Activated CD8-positive, alpha-beta memory T cell treated with anti-CD3 and anti-CD28 coated beads for 1 hour (primary cell): Measurements from ENCODE around the gene AEBP1.

Source experiments
- DNase-seq, 2 donors: peaks; one replicate each; pipeline ENCODE4 v3.0.0-alpha.2; 2020; ENCODE audit warnings: low read depth in 1 of 2; ENCODE audit errors: extremely low read depth in 1 of 2

The AEBP1 gene

GRCh38 chr7:44153948-44154335, 49.8 kb downstream of the AEBP1 start:
- no peak for DNase-seq

GRCh38 chr7:44154703-44155102, 50.6 kb downstream of the AEBP1 start:
- DNase-seq: no peak

GRCh38 chr7:44155191-44156185, 51.3 kb downstream of the AEBP1 start:
- no peak for DNase-seq

GRCh38 chr7:44156453-44157010, 52.4 kb downstream of the AEBP1 start:
- no peak for DNase-seq

DNA sequence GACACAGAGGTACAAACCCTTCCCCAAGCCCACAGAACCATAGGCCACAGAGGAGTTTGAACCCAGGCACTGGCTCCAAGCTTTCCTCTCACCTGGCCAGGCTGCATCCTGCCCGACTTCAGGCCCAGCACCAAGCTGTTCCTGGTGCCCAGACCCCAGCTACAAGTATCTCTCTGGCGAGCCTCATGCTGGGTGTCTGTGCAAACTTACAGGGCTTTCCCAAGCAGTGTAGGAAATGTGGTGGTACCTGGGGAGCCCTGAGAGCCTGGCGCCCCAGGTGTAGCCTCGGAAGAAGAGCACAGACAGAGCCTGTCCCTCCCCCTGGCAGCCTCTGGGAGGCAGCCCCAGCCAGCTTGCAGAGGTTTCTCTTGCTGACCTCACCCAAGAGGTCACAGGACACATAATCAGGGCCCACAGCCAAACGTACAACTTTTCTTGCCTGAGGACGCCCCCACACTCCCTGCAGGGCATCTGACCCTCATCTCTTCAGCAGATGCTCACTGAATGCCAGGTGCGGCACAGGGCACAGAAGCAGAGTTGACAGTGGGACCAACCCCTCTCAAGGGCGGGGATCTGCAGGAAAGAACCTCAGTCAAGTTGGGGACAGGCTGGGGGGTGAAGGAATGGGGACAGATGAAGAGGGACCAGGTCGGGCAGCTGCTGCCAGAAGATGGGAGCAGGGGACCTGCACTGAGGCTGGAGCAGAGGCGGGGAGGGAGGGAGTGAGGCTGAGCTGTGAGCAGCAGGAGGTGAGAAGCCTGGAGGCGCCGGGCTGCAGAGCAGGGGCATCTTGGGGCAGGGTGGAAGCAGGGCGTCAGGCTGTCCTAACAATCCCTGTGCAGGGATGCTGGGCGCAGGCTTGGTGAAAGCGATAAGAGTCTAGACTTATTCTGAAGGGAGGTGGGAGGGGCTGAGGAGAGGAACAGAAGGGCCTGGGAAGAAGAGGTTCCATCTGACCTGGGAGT, 53.3 kb downstream of the AEBP1 start:
- DNase-seq: no peak

DNA sequence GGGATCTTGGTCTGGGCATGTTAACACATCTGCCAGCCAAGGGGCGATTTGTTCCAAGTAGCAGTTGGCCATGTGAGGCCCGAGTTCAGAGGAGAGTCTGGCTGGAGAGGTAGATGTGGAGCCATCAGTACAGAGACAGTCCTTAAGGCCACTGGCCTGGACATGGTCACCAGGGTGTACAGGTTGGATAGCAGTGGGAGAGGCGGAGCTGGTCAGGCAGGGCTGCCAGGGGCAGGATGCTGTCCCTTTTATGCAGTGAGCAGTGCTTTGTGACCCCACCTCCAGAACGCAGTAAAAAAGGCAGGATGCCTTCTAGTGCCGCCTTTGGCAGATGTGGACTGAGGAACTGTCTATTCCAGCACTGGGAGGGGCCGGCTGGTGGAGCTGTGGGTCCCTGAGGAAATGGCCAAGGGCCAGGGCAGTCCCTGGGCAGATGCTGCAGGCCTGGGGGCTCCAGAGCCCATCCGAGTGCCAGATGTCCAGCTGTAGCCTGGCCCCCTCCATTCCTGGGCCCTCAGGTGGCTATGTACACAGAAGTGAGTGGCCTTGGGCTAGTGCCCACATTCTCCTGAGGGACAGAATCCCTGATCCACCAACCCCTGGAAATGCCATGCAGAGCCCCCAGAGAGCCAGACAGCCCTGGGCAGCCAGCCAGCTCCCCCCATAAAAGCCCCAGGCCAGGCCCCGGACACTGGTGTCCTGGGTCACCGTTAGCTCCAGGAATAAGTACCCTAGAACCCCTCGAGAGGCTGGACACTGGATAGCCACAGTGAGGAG, 54.1 kb downstream of the AEBP1 start:
- DNase-seq: no peak

DNA sequence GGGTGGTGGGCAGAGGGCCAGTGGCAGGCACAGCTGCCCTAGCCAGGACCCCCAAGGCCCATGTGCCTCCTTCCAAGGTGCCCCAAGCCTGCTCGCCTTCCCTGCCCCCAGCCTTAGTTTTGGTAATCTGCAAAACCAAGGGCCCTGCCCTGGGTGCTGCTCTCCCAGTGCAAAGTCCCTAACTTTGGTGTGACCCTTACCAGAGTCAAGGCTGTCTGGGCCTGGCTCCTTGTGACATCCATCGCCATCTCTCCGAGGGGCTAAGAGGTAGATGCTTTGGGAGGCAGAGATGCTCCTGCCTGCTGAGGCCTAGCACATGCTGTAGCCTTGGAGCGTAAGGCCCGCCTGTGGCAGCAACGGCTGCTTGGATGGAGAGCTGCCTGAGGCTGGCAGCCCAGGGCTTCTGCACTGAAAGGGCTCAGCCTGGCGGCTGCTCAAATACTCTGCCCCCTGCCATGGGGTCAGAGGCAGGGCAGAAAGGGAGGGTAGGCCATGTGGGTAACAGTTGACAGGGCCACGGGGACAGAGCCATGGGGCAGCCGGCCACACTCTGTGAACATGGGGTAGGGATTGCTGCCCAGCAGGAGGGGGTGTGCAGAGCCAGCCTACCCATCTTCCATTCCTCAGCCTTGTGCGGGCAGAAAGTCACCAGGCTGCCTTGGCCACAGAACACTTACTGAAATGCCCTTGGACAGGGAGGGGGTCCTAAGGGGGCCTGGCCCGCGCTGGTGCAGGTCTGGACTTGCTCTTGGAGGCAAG, 54.9 kb downstream of the AEBP1 start:
- no peak for DNase-seq

- no peak for DNase-seq
Measured at GRCh38 chr7:44159824-44160630, 55.9 kb downstream of the AEBP1 start.

- DNase-seq: no peak
Measured at GRCh38 chr7:44161371-44161770, 57.2 kb downstream of the AEBP1 start.

- DNase-seq: no peak
Measured at GRCh38 chr7:44162179-44162578, 58.0 kb downstream of the AEBP1 start.

GRCh38 chr7:44162785-44163395, 58.7 kb downstream of the AEBP1 start:
- no peak for DNase-seq

DNA sequence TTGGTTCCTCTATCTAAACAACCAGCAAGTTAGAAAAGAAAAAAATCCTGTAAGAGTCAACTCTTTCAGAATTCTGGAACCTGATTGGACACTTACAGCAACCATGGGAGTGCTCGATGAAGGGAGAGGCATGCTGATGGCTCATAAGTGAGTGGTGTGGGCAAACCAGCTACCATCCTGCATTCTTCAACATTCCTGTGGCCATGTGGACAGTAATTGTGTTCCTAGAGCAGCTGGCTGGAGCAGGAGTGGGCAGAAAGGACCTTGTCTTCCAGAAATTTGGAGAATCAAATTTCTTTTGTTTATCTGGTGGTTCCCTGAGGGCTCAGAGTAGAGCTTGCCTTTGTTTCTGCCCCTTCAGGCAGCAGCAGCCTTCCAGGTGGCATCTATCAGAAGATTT, 59.4 kb downstream of the AEBP1 start:
- no peak for DNase-seq
